ENCODE data around the gene AMMECR1. TPM values are rescaled to one million over a fixed set of nuclear protein-coding genes. Genes with fewer than 3 reads are reported as not detected.

The AMMECR1 gene
- total RNA-seq, 1 experiment from 2014 or later: 23.0 TPM

DNA sequence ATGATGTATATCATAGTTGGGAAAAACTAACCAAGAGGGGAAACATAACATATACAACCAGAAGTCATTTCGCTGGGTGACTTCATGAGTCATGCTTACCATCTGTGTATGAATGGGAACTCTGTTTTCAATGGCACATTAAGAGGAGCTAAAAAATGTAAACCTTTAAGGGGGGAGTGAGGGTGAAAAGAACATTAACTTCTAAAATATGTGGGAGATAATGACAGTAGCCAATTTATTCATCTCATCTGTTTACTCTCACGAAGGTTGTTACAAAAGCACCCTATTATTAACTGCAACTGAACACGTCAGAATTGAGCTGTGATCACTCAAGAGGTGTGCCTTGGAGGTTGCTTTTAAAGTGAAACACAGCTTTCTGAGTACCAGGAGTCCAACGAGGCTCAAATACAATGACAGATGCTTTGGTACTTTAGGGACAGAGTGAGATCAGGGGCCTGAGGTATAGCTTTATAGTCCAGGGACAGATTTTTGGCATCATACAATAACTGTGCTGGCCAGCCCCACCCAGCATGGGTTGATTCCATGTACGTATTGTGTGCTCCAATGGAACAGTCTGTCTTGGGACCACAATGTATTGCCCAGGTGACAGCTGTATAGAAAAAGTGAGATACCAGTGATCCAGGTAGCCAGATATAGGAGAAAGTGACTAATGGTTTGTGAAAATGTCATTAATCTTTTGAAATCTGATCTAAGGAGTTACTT lies 107.3 kb downstream of the AMMECR1 start:
- POLR2A ChIA-PET: interaction anchor here (0.6 kb wide), 1 partner anchor 47 kb away, joined by 4 read pairs; no protein-coding TSS in a partner anchor
- no TSS peak for BruUV-seq (replicated peaks)

DNA sequence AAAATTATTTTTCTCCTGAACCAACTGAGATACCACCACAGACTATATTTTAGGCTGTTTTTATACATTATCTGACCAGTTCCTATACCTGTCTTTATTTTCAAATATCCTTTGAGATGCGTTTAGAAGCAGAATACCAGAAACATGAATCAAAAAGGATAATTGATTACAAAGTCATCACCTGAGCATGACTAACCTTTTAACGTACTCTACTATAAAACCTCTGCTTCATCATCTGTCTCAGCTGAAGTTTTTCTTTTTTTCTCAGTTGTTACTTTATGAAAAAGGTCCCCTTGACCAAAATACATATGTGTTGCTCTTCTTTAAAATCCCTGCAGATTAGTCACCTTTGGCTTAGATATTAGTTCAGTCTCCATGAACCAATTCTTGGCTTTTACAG lies 109.8 kb downstream of the AMMECR1 start:
- POLR2A ChIA-PET: no interaction called here
- TF ChIP-seq, protein P1, sequence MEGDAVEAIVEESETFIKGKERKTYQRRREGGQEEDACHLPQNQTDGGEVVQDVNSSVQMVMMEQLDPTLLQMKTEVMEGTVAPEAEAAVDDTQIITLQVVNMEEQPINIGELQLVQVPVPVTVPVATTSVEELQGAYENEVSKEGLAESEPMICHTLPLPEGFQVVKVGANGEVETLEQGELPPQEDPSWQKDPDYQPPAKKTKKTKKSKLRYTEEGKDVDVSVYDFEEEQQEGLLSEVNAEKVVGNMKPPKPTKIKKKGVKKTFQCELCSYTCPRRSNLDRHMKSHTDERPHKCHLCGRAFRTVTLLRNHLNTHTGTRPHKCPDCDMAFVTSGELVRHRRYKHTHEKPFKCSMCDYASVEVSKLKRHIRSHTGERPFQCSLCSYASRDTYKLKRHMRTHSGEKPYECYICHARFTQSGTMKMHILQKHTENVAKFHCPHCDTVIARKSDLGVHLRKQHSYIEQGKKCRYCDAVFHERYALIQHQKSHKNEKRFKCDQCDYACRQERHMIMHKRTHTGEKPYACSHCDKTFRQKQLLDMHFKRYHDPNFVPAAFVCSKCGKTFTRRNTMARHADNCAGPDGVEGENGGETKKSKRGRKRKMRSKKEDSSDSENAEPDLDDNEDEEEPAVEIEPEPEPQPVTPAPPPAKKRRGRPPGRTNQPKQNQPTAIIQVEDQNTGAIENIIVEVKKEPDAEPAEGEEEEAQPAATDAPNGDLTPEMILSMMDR (IDR thresholded peaks at IDR 0.05; ENCODE audit: insufficient read depth in 1 of 2, low read depth in 1 of 2, low read length in 1 of 2, severe bottlenecking in 1 of 2, unreplicated experiment in 1 of 2): no peak
- H3K9me3 Mint-ChIP-seq (ENCODE audit: unreplicated experiment): no peaks in the 10 kb centered on the region
- no peaks in the 10 kb centered on the region for H3K27me3 Mint-ChIP-seq (ENCODE audit: insufficient read depth, unreplicated experiment)
- CTCF ChIA-PET: no interaction called here
- no peaks in the 10 kb centered on the region for H3K36me3 ChIP-seq (ENCODE audit: control insufficient read depth, insufficient read depth, low read length)
- intact Hi-C loops (cut with micrococcal nuclease; ENCODE audit: unreplicated experiment): no loop called here
- no peak for DNase-seq
- no peak overlapping the region for H3K27ac Mint-ChIP-seq (ENCODE audit: unreplicated experiment)
- no peaks in the 10 kb centered on the region for H3K4me1 Mint-ChIP-seq (ENCODE audit: low read depth, unreplicated experiment)
- no peak overlapping the region for H3K4me3 ChIP-seq (ENCODE audit: low read depth, low read length)
- no peaks in the 10 kb centered on the region for H3K27me3 ChIP-seq (replicated peaks; ENCODE audit: control insufficient read depth, insufficient read depth, low read length)
- H3K4me1 ChIP-seq: no peaks in the 10 kb centered on the region
- H3K4me3 Mint-ChIP-seq (ENCODE audit: unreplicated experiment): no peak overlapping the region
- H3K36me3 Mint-ChIP-seq (ENCODE audit: insufficient read depth, unreplicated experiment): no peaks in the 10 kb centered on the region
- no TSS peak for BruUV-seq (replicated peaks)
- H3K9me3 ChIP-seq: no peaks in the 10 kb centered on the region

More for the DNA sequence above, 107.3 kb downstream of the AMMECR1 start:
- TF ChIP-seq, protein P1 (IDR thresholded peaks at IDR 0.05; ENCODE audit: insufficient read depth in 1 of 2, low read depth in 1 of 2, low read length in 1 of 2, severe bottlenecking in 1 of 2, unreplicated experiment in 1 of 2): no peak
- Mint-ChIP-seq H3K4me1 (ENCODE audit: low read depth, unreplicated experiment) (peaks cover 6% of the 10 kb centered on the region), H3K27me3 (ENCODE audit: insufficient read depth, unreplicated experiment) (no peaks in the 10 kb centered on the region), H3K4me3 (ENCODE audit: unreplicated experiment) (no peak overlapping the region), H3K9me3 (ENCODE audit: unreplicated experiment) (no peaks in the 10 kb centered on the region), H3K36me3 (ENCODE audit: insufficient read depth, unreplicated experiment) (no peaks in the 10 kb centered on the region), H3K27ac (ENCODE audit: unreplicated experiment) (no peak overlapping the region)
- intact Hi-C loops (cut with micrococcal nuclease; ENCODE audit: unreplicated experiment): loop anchor here (10.0 kb wide), 1 partner anchor 64 kb away; no protein-coding TSS in a partner anchor
- H3K9me3 ChIP-seq: no peaks in the 10 kb centered on the region
- no peak for DNase-seq
- H3K36me3 ChIP-seq (ENCODE audit: control insufficient read depth, insufficient read depth, low read length): no peaks in the 10 kb centered on the region
- no peaks in the 10 kb centered on the region for H3K27me3 ChIP-seq (replicated peaks; ENCODE audit: control insufficient read depth, insufficient read depth, low read length)
- CTCF ChIA-PET: interaction anchor here (0.9 kb wide), 1 partner anchor 28 kb away, joined by 4 read pairs; no protein-coding TSS in a partner anchor
- peaks cover 2% of the 10 kb centered on the region for H3K4me1 ChIP-seq
- no peak overlapping the region for H3K4me3 ChIP-seq (ENCODE audit: low read depth, low read length)

DNA sequence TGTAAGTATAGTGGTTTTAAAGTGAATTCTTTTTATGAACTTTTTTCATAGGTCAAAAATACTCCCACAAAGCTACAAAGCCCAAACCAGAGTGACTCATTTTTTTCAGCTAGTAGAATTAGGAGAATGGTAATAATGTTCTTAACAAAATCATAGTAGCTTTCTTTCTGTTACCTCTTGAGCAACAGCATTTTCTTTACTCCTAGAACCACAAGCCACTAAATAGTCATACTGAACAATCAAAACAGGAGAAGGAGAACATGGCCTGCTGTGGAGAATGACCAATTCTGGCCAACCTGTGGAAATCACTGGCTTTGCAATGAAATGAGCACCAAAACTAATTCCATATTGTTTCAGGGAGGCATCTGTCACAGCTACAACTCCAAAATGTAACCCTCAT lies 112.9 kb downstream of the AMMECR1 start:
- Mint-ChIP-seq H3K27ac (ENCODE audit: unreplicated experiment) (no peak overlapping the region), H3K4me3 (ENCODE audit: unreplicated experiment) (no peak overlapping the region), H3K4me1 (ENCODE audit: low read depth, unreplicated experiment) (no peaks in the 10 kb centered on the region), H3K9me3 (ENCODE audit: unreplicated experiment) (no peaks in the 10 kb centered on the region), H3K36me3 (ENCODE audit: insufficient read depth, unreplicated experiment) (no peaks in the 10 kb centered on the region), H3K27me3 (ENCODE audit: insufficient read depth, unreplicated experiment) (no peaks in the 10 kb centered on the region)
- no peaks in the 10 kb centered on the region for H3K36me3 ChIP-seq (ENCODE audit: control insufficient read depth, insufficient read depth, low read length)
- POLR2A ChIA-PET: no interaction called here
- BruUV-seq (replicated peaks): no TSS peak
- intact Hi-C loops (cut with micrococcal nuclease; ENCODE audit: unreplicated experiment): no loop called here
- CTCF ChIA-PET: no interaction called here
- no peaks in the 10 kb centered on the region for H3K4me1 ChIP-seq
- no peaks in the 10 kb centered on the region for H3K27me3 ChIP-seq (replicated peaks; ENCODE audit: control insufficient read depth, insufficient read depth, low read length)
- H3K9me3 ChIP-seq: no peaks in the 10 kb centered on the region
- TF ChIP-seq, protein P1 (IDR thresholded peaks at IDR 0.05; ENCODE audit: insufficient read depth in 1 of 2, low read depth in 1 of 2, low read length in 1 of 2, severe bottlenecking in 1 of 2, unreplicated experiment in 1 of 2): no peak
- H3K4me3 ChIP-seq (ENCODE audit: low read depth, low read length): no peak overlapping the region
- DNase-seq: no peak
